Embryonic facial prominence (tissue), 1 donor: Measurements from ENCODE around the gene LINC00632.
"Not testable (repeated sequence)": the region's sequence is repeated elsewhere in the genome, so short reads cannot be mapped to it uniquely, and the experiment has no call there.

Experiments used
- DNase-seq: peaks from one replicate; pipeline ENCODE4 v3.0.0-alpha.2; 2016; ENCODE audit errors: extremely low spot score

LINC00632 gene

DNA sequence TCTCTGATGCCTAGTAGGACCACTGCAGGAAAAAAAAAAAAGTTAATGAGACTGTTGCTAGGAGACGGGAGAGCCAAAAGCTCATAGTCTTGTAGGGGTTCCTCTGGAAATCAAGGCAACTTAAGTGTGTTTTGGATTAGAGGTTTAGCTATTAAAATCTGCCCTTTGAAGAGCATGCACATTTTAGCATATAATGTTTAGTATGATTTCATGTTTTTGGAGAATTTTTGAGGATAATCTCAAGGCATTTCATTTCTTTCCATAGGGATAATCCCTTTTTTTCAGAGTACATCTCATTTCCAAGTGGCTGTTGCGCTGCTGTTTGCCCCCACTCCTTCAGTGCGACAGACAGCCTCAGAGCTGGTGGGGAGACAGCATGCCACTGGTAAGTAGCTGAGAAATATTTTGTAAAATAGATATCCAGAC, at the start of gene LINC00632:
TSS of gene LINC00632 (plus strand) at position 339 of the 426 bp plus-strand sequence.
- DNase-seq: no peak

DNA sequence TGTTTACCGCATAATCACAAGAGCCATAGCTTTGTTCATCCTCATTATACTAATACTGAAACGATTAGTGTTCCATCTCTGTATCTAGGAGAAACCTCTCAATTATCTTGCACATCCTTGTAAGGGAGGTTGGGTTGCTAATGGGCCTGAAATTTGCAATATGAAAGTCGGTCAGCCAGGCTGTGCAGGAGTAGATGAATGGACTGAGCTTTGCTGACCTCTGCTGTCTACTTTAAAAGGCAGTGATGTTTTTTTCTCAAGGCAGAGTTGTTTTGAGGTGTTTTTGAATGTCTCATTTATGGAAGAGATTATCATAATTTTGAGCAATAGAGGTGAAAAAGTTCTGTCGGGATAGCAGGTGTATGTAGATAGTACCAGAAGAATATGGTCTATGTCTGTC, 47.9 kb upstream of the LINC00632 start:
- DNase-seq: no peak

DNA sequence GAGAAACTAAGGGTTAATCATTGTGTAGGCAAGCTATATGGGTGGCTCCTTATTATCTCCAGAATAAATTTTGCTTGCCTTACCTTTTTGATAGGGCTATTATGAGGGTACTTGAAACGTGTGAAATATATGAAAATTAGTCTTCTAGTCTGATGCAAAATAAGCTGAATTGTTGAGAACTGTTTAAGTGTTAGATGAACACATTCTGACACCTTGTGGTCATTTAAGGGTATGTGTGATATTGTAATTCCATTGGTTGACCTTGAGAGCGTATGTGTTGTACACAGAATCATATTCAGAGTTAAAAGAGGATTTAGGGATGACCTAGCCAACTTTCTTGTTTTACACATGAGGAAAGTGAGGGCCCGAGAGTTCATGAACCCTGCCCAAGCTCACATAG, 44.6 kb upstream of the LINC00632 start:
- DNase-seq: no peak

DNA sequence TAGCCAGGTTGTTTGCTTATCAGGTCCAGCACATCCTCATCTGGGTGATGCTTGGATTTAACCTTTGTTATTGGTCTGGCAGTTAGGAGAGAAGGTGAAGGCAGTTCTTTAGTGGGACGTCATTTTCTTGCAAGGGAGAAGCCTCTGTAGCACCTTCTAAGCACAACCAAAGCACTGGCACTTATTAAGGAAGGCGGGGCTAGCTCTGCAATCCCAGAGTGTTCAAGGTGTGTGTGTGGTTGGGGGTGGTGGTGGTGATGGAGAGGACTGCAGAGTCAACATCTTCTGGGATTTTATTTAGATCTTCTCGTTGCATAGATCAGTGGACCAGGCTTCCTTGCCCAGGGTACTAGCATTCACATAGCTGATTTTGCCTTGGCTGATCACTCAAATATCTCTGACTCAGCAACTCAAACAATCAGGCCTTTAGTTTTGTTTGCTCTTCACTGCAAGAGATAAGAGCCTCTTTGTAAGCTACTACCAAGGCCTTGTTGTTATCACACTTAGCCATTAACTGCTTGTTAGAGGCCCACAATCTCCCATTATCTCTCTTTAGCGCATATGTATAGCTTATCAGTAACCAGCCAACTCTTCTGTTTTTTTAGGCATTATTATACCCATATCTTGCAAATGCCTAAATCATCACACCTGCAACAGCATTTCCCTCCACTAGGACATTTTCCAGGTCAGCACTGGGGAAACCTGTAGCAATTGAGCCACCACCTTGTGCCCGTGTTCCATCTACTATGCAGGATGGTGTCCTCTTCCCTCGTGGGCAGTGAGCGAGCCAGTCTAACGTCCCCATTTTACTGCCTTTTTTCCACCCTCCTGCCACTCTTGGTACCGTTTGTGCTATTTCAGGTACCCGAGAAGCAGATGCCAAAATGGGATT, 36.5 kb upstream of the LINC00632 start:
- DNase-seq: no peak

DNA sequence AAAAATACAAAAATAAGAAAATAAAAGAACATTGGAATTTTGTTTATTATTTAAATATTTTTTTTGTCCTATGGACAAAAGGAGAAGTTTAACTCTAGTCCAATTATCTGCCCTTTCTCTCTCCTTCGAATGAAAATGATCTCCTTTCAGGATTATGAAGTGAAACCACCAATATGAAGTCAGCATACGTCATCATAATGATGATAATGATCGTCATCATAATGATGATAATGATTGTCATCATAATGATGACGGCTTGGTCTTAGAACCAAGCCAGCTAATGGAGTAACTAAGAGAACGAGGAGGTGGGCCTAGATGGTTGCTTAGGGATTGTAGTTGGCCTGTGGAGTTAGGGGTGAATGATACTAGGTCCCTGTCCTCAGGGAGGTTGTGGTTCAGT, 21.9 kb upstream of the LINC00632 start:
- no peak for DNase-seq

DNA sequence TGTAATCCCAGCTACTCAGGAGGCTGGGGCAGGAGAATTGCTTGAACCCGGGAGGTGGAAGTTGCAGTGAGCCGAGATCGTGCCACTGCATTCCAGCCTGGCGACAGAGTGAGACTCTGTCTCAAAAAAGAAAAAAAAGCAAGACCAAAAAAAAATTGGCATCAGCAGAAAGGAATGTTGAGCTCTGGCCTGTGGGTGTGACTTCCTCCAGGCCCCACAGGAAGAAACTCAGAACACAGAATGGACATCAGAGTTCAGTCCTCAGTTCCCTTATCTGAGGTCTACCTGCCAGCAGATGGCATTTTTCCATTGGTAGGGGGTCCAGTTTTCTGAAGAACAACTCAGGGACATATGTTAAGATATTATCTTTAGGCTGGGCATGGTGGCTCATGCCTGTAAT, 18.0 kb upstream of the LINC00632 start:
- DNase-seq: not testable (repeated sequence)

DNA sequence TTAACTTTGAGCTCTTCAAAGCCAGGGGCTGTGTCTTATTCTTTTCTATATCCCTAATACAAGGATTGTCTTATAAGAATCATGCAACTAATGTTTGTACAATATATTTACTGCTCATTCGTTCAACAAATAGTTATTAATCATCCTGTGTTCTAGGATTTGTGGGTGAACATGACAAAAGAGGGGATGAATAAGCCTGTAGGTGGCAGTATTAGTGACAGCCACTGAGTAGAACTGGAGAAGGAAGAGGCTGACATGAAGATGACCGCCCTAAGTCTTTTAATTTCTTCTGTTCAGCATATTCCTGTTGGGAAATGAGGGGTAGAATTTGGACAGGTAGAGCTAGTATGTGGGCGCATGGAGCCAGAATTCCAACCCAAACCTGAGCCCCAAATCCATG, 11.9 kb upstream of the LINC00632 start:
- no peak for DNase-seq

DNA sequence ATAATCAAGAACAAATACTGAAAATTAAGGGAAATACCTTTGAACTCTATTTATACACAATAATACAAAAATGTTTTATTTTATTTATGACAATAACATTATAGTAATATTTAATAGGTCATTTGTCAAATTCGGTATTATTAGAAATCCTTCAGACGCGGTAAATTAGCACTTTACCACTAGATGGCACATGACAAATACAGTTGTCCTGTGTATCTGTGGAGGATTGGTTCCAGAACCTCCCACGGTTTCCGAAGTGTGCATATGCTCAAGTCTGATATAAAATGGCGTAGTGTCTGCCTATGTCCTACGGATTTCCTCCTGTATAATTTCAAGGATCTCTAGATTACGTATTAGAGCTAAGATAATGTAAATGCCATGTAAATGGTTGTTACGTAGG, 8.1 kb upstream of the LINC00632 start:
- no peak for DNase-seq

DNA sequence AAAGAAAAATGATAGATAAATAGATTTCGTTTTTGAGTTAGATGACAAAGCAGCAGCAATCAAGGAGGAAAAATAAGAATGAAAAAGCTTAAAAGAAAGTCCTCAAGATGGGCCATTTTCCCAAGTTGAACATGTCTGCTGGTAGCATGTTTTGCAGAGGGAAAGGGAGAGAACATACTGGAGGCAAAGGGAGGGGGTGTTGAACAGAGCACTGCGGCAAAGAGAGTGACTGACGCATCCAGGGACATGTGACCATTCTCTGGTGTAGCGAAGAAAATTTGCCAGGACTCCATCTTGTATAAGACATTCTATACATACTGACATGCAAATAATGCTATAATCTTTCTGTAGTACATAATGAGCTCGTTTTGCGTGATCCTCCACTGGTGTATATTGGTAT, 1.2 kb downstream of the LINC00632 start:
- DNase-seq: peak; percentile 80

DNA sequence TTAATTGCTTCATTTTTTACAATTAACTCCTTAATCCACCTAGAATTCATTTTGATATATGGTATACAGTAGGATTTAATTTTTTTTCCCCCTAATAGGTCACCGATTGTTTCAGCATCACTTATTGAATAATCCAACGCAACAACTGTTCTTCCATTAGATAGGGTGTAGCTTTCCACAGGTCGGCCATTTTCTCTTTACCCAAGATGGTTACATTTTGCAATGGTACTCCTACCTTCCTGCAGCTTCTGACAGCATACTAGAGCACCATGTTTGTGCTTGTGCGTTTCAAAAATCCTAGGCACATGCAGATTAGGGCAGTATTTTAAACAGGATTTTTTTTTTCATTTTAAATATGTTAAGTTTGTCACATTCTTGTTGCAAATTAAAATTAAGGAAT, 2.3 kb downstream of the LINC00632 start:
- DNase-seq: no peak

DNA sequence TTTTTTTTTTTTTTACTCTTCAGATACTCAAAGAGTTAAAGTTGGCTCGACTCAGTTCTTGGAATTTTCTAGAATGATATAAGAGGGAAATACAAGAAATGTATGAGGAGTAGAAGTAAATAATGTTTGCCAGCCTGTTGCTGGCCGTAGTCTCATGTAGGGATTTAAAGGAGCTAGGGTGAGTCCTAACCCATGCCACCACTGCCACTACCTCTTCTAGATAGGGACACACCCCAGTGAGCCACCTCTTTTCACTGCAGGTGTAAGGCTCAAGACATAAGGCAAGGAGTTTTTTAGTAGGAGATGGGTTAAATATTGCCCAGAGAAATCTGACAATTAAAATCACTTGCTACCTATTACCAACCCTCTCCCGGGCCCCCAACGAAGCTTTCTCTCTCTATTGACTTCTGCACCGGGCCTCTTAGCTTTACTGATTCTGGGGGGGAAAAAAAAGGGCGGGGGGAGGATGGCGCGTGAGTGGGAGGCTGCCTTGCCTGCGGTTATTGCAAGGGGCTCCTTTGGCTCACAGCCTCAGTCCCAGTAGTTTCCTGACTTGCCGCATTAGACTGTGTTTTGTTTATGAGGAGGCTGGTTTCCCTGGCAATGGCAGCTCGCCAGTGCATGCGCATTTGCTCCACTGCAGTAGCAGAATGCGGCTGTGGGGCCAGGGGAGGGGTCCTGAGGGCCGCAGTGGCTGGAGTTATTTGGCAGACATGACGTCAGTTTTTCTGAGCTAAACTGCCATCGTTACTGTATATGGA, 3.0 kb downstream of the LINC00632 start:
- peak; percentile 86 for DNase-seq

DNA sequence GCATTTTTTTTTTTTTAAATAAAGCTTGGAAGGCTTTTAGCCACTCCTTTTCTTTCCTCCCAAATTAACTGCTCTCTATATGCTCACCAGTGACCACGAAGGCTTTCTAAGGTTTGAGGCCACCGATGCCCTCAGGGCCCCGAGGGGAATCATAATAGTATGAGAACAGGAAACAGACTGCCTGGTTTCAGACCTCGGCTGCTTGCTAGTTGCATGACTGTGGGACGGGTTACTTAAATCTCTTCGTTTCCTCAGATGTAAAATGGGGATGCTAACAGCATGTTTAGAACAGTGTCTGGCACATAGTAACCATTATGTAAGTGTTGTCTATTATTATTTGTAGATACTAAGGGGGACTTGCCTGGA, 3.6 kb downstream of the LINC00632 start:
- DNase-seq: no peak

DNA sequence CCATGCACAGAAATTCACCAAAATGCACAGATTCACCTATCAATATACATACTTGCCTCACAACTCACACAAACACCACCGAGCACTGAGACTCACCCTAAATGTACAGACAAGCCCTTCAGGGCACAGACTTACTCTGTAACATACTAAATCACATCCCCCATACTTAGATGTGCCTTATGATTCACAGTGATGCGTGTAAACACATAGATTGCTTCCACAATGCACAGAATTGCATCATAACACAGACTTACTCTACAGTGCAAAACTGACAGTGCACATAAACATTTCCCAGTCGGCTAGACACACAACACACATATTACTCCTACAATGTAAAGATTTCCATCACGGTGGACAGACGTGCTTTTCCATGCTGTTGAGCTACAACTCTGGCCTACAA, 6.2 kb downstream of the LINC00632 start:
- DNase-seq: no peak

DNA sequence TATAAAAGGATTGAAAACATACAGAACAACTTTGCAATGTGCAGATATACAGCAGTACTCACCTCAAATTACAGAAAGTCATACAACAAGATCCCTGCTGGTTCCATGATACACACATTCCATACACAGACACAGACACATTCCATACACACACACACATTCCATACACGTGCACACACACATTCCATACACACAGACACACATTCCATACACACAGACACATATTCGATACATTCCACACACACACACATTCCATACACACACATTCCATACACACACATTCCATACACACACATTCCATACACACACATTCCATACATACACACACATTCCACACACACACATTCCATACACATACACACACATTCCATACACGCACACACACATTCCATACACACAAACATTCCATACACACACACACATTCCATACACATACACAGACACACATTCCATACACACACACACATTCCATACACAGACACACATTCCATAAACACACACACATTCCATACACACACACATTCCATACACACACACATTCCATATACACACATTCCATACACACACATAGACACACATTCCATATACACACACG, 13.7 kb downstream of the LINC00632 start:
- DNase-seq: no peak

DNA sequence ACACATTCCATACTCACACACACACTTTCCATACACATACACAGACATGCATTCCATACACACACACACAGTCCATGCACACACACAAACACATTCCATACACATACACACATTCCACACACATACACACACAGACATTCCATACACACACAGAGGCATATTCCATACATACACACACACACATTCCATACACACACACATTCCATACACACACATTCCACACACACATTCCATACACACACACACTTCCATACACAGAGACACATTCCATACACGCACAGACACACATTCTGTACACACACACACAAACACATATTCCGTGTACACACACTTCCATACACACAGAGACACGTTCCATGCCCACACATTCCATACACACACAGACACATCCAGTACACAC, 14.8 kb downstream of the LINC00632 start:
- no peak for DNase-seq

DNA sequence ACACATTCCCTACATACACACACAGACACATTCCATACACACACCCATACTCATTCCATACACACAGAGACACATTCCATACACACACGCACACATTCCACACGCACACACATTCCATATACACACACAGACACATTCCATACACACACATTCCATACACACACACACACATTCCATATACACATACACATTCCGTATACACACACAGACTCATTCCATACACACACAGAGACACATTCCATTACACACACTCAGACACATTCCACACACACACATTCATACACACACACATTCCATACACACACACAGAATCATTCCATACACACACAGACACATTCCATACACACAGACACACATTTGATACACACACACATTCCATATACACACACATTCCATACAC, 15.2 kb downstream of the LINC00632 start:
- no peak for DNase-seq

DNA sequence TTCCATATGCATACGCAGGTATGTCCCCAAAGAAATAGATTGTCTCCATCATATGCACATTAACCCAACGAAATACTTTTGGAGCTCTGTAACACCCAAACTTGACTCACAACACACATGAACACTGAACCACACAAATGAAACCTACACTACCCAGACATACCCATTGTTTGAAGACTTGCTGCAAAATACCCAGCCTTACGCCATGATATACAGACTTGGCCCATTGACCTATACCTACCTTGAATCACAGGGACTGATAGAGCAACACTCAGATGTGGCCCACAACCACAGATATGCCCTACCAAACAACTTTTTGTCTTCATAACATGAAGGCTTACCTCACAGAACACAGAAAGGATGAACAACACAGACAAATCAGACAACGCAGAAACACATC, 15.9 kb downstream of the LINC00632 start:
- no peak for DNase-seq

DNA sequence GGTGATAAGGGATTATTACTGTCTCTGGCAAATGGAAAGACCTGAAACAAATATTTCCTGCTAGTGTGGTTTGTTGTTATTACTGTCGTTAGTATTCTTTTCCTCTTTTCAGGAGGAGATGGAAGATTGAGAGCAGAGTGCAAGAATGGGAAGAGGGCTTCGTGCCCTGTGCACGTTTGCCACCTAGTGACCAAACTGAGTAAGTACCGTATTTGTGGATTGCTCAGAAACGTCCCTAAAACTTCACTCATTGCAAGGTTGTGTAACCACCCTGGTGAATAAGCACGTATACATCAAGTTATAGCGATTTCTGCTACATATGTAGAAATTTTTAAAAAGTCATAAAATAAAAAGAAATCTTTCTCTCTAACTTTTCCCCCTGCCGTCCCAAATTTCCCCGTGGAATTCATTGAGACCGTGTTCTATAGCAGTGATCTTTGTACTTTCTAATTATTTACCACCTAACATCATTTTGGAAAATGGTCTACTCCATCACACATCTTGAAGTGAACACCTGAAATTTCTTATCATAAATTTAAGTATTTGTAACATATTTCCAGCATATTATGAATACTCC, 24.3 kb downstream of the LINC00632 start:
- peak; percentile 30 for DNase-seq

DNA sequence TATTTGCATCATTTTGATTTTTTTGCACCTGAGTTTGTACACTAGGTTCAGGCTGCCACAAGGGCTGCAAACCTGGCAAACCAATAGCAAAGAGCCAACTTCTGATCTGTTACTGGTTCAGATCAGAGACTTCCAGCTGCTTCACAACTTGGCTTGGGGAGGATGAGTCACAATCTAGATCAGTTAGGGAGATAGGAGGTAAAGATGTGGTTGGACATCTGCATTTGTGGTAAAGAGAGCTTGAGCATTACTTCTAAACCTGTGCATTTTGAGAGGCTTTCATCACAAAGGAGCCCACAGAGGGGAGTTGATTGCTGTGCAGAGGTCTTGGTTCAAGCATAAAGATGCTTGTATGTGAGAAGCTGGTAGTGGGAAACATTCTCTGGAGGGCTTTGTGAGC, 34.5 kb downstream of the LINC00632 start:
- no peak for DNase-seq

DNA sequence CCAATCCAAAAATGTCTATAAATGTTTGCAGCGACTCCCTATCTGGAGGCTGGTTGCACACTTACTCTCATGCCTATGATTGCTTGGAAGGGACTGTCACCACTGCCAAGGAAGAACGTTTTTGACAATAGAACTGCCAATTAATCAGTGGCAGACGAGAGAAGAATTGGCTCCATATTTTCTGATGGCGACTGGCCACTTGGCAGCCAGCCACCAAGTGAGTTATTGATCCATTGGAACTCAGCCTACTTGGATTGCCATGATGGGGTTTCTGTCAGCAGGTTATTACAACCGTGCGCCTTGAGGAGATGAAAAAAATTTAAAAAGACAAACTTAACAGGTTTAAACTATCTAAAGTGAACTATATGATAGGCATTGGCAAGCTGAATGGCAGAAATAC, 47.4 kb downstream of the LINC00632 start:
- no peak for DNase-seq

DNA sequence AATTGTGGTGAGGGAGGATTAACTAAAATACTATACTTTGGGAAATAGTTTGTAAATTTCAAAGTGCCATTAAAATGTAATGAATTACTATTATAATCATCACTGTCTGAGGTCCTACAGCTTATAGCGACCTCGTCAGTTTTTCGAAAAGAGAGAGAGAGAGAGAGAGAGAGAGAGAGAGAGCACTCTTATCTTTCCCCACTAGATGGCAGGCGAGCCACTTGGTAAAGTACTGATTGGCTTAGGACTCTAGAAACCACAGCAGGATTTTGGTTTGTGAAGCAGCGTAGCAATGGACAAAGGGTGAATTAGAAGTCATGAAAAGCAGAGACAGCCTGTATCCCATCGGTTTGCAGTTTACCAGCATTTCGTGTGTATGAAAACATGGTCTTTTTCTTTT, 52.5 kb downstream of the LINC00632 start:
- DNase-seq: peak; percentile 25

DNA sequence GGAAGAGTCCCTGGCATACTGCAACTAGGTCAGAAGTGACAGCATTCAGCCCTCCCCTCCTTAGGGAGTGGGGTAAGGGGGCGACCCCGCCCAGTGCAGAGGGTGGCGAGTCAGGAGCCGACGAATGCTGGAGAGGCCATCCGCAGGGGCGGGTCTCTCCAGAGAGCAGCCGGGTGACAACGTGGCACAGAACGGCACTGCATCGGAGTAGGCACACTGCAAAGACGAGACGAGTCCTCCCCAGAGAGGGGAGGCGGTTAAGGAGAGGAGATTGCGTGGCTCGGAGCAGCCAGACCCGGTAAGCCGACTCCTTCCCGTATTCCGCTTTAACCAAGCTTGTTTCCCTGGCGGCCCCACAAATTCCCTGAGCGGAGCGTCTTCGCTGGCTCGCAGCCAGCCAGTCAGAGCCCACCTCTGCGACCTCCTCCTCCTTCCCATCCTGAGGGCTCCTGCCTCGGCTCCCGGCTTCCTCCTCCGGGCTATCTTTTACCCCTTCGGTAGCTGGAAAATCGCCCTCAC, 54.9 kb downstream of the LINC00632 start:
- DNase-seq: no peak
